Muscle layer of colon (tissue), 2 donors: ENCODE data around the gene PCDH9.

Source experiments
- H3K27ac ChIP-seq: one replicate; pipeline ENCODE4 v1.7.0; 2013; ENCODE audit warnings: low read depth, mild to moderate bottlenecking, low read length, moderate library complexity
- H3K27me3 ChIP-seq, 2 donors: one replicate each; pipeline ENCODE4 v1.7.0; 2013; ENCODE audit warnings: low read length in 2 of 2, mild to moderate bottlenecking in 2 of 2; ENCODE audit not compliant: insufficient read depth in 2 of 2, control insufficient read depth in 1 of 2
- H3K36me3 ChIP-seq: one replicate; pipeline ENCODE4 v1.7.0; 2013; ENCODE audit warnings: mild to moderate bottlenecking, low read length; ENCODE audit not compliant: insufficient read depth
- H3K4me1 ChIP-seq: one replicate; pipeline ENCODE4 v1.7.0; 2013; ENCODE audit warnings: mild to moderate bottlenecking, low read length; ENCODE audit not compliant: insufficient read depth
- H3K4me3 ChIP-seq, 2 donors: one replicate each; pipeline ENCODE4 v1.7.0; 2013; ENCODE audit warnings: low read length in 2 of 2, low read depth in 1 of 2, mild to moderate bottlenecking in 1 of 2, moderate library complexity in 1 of 2
- H3K9ac ChIP-seq: one replicate; pipeline ENCODE4 v1.7.0; 2013; ENCODE audit warnings: low read length
- H3K9me3 ChIP-seq: one replicate; pipeline ENCODE4 v1.7.0; 2013; ENCODE audit warnings: mild to moderate bottlenecking, low read length
- donor health status: abdominal sarcoma.
- donor health status: Adenocarcinoma of cecum.

The PCDH9 gene

GRCh38 chr13:66397133-66397532, 833.0 kb downstream of the PCDH9 start:
- H3K27ac ChIP-seq = no peak overlapping the region
- H3K27me3 ChIP-seq = no peaks in the 10 kb centered on the region
- no peak overlapping the region for H3K9ac ChIP-seq
- no peaks in the 10 kb centered on the region for H3K9me3 ChIP-seq
- no peaks in the 10 kb centered on the region for H3K36me3 ChIP-seq
- no peak overlapping the region for H3K4me3 ChIP-seq
- no peaks in the 10 kb centered on the region for H3K4me1 ChIP-seq

DNA sequence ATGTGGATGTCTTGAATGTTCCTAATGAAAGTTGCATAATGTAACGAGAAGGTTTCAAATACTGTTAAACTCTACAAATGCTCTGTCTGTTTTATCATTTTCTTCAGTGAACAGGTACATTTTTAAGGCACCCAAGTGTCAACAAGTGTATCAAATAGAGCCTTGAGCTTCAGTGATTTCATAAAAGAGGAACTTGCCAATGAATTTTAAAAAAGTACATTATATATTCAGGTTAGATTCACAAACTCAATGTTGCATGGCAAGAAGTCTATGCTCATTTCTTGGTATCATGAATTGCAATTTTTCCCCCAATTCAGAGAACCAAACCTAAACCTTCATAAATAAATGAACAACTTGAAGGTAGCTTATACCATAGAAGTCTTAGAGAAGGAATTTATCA, 838.8 kb downstream of the PCDH9 start:
- H3K4me3 ChIP-seq = no peak overlapping the region
- no peaks in the 10 kb centered on the region for H3K27me3 ChIP-seq
- H3K9me3 ChIP-seq = no peaks in the 10 kb centered on the region
- H3K9ac ChIP-seq = no peak overlapping the region
- no peaks in the 10 kb centered on the region for H3K36me3 ChIP-seq
- no peaks in the 10 kb centered on the region for H3K4me1 ChIP-seq
- H3K27ac ChIP-seq = no peak overlapping the region

GRCh38 chr13:66378894-66379293, 851.2 kb downstream of the PCDH9 start:
- no peaks in the 10 kb centered on the region for H3K4me1 ChIP-seq
- no peak overlapping the region for H3K4me3 ChIP-seq
- no peaks in the 10 kb centered on the region for H3K27me3 ChIP-seq
- no peaks in the 10 kb centered on the region for H3K9me3 ChIP-seq
- no peak overlapping the region for H3K27ac ChIP-seq
- no peaks in the 10 kb centered on the region for H3K36me3 ChIP-seq
- no peak overlapping the region for H3K9ac ChIP-seq

GRCh38 chr13:66377569-66377968, 852.6 kb downstream of the PCDH9 start:
- H3K4me1 ChIP-seq = no peaks in the 10 kb centered on the region

GRCh38 chr13:66375756-66376155, 854.4 kb downstream of the PCDH9 start:
- H3K4me3 ChIP-seq = no peak overlapping the region
- H3K36me3 ChIP-seq = no peaks in the 10 kb centered on the region
- H3K9me3 ChIP-seq = no peaks in the 10 kb centered on the region
- no peaks in the 10 kb centered on the region for H3K27me3 ChIP-seq
- no peak overlapping the region for H3K9ac ChIP-seq
- H3K27ac ChIP-seq = no peak overlapping the region
- no peaks in the 10 kb centered on the region for H3K4me1 ChIP-seq

More at GRCh38 chr13:66377569-66377968, 852.6 kb downstream of the PCDH9 start:
- Histone ChIP-seq H3K27ac (no peak overlapping the region), H3K27me3 (no peaks in the 10 kb centered on the region), H3K36me3 (no peaks in the 10 kb centered on the region), H3K9ac (no peak overlapping the region), H3K9me3 (no peaks in the 10 kb centered on the region), H3K4me3 (no peak overlapping the region)

GRCh38 chr13:66369666-66370065, 860.5 kb downstream of the PCDH9 start:
- Histone ChIP-seq H3K9me3 (no peaks in the 10 kb centered on the region), H3K36me3 (no peaks in the 10 kb centered on the region), H3K4me1 (no peaks in the 10 kb centered on the region), H3K27me3 (no peaks in the 10 kb centered on the region), H3K27ac (no peak overlapping the region), H3K4me3 (no peak overlapping the region), H3K9ac (no peak overlapping the region)

DNA sequence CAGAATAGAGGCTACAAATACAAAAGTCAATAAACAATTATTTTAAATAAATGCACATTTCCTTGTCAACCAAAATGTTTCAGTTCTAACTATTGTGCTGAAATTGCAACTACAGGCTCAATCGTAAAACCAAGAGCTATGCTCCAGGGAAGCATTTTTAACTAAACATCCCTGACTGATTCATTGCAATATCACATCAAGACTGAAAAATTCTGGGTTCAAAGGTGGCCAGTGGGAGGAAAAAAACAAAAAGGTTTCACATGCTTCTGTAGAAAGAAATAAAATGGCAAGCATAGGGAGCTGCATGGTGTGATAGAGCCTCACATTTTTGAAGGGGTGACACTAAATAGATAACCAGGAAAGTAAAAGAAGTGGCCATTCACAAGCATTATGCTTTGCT, 862.8 kb downstream of the PCDH9 start:
- Histone ChIP-seq H3K27me3 (no peaks in the 10 kb centered on the region), H3K9ac (no peak overlapping the region), H3K4me3 (no peak overlapping the region), H3K27ac (no peak overlapping the region), H3K4me1 (no peaks in the 10 kb centered on the region), H3K36me3 (no peaks in the 10 kb centered on the region), H3K9me3 (no peaks in the 10 kb centered on the region)

DNA sequence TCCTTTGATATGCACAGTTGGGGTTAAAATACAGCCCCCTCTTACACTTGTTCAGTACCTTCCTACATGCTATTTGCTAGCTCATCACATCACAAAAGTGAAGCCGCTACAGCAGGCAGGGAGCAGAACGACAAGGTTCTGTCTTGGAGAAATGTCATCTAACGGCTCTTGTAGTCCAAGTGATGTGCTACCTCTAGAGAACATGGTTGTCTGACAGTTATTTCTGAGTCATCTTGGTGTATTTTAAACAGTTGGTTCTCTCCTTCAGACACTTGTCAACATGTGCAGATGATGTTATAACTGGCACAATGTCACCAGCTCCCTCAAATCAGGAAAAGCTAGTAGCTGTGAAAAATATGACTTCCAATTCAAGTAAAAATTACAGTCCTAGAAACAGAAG, 865.0 kb downstream of the PCDH9 start:
- H3K27me3 ChIP-seq = no peaks in the 10 kb centered on the region
- H3K4me1 ChIP-seq = no peaks in the 10 kb centered on the region
- H3K4me3 ChIP-seq = no peak overlapping the region
- no peaks in the 10 kb centered on the region for H3K36me3 ChIP-seq
- H3K27ac ChIP-seq = no peak overlapping the region
- H3K9me3 ChIP-seq = no peaks in the 10 kb centered on the region
- H3K9ac ChIP-seq = no peak overlapping the region

DNA sequence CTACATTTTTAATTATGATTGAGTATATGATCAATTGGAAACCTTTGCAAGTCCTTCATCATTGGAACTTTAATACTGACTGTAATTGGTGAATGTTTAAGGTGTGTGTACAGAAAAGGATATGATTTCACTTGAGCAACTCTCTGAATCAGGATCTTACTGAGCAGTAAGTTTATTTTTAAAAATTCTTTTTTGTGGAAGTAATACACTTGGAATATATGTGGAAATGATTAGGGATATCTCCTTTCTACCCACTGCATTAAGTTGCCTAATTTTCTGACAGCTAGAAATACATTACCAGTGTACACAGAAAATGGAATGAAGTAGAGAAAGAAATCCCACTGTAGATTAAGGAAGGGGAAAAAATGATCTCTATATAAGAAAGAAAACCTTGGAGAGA, 865.8 kb downstream of the PCDH9 start:
- no peak overlapping the region for H3K4me3 ChIP-seq
- no peak overlapping the region for H3K27ac ChIP-seq
- no peaks in the 10 kb centered on the region for H3K36me3 ChIP-seq
- H3K4me1 ChIP-seq = no peaks in the 10 kb centered on the region
- no peak overlapping the region for H3K9ac ChIP-seq
- no peaks in the 10 kb centered on the region for H3K9me3 ChIP-seq
- no peaks in the 10 kb centered on the region for H3K27me3 ChIP-seq

DNA sequence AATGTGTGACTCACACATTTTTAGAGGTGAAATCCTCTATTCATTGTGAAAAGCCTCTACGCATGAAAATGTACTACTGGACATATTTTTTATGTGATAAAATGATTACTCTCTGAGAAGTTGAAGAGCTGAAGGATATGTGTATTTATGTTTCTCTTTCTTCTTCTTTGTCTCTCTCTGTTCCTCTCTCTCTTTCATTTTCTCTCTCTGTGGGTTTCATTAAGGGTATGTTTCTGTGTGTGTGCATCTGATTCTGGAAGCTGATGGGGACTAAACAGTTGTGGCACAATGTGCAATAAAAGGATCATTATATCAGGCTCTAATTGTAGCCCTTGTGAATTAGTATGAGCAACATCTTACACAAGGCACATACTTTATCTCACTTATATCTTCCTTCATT, 867.7 kb downstream of the PCDH9 start:
- Histone ChIP-seq H3K9ac (no peak overlapping the region), H3K4me3 (no peak overlapping the region), H3K9me3 (no peaks in the 10 kb centered on the region), H3K4me1 (no peaks in the 10 kb centered on the region), H3K27ac (no peak overlapping the region), H3K27me3 (no peaks in the 10 kb centered on the region), H3K36me3 (no peaks in the 10 kb centered on the region)

DNA sequence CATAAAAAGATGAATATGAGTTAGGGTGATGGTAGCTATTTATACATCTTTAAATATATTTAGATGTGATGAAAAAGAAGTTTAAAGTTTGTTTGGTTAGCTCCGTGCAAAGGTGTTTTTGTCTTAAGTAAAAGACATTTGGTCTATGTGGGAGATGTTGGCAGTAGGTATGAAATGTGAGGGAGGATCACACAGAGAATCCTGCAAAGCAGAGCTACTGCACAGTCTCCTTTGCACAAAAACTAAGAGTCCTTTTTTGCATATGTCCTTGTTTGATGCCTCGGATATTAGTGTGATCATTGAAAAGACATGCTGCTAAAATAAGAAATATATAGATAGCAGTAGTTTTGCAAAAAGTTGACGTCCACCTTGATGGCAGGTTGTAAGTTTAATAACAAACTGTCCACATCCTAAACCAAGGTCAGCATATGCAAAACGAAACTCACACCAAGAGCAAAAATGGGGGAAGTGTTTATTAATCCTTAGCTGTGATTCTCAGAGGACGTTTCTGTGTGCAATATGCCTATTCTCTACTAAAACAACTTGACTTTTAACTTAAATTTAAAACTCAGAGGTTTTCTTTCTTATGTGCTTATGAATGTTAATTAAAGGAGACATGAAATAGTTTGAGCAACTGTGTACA, 870.1 kb downstream of the PCDH9 start:
- no peak overlapping the region for H3K9ac ChIP-seq
- H3K27ac ChIP-seq = no peak overlapping the region
- H3K4me1 ChIP-seq = no peaks in the 10 kb centered on the region
- H3K27me3 ChIP-seq = no peaks in the 10 kb centered on the region
- H3K4me3 ChIP-seq = no peak overlapping the region
- H3K9me3 ChIP-seq = no peaks in the 10 kb centered on the region
- no peaks in the 10 kb centered on the region for H3K36me3 ChIP-seq

DNA sequence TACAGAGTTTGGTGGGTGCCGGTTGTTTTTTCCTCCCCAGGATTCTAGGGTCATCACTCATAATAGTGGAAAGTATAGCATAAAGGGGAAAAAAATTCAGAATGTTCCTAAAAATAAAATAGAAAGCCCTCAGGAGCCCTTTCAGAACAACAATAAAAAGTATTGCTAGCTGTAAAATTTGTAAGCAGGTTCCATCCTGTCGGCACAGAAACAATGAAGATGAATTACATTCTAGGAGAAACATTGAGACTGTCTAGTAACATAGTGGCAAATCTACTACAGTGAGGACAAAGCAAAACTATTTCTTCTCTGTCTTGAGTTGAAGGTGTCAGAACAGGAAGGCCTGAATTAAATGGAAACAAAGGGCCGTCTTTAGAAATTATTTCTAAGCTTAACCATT, 870.7 kb downstream of the PCDH9 start:
- Histone ChIP-seq H3K27ac (no peak overlapping the region), H3K9me3 (no peaks in the 10 kb centered on the region), H3K4me1 (no peaks in the 10 kb centered on the region), H3K36me3 (no peaks in the 10 kb centered on the region), H3K9ac (no peak overlapping the region), H3K27me3 (no peaks in the 10 kb centered on the region), H3K4me3 (no peak overlapping the region)
